ENCODE data around the gene PDE4B. TPM values are rescaled to one million over a fixed set of nuclear protein-coding genes. Genes with fewer than 3 reads are reported as not detected.

The PDE4B gene
- polyA plus RNA-seq, 6 donors from 2014 or later, result 126 to 400 (median 150) TPM

- no peaks in the 10 kb centered on the region for H3K4me1 Mint-ChIP-seq
- peaks cover 9 to 34% (median 24%) of the 10 kb centered on the region in 7 donors for H3K9me3 Mint-ChIP-seq
- no peak overlapping the region for H3K4me3 Mint-ChIP-seq
- DNase-seq (no peak), ATAC-seq (ENCODE audit: low read depth in 2 of 2) (no peak)
- H3K27me3 Mint-ChIP-seq, result peaks cover 0 to 40% (median 4%) of the 10 kb centered on the region in 3 donors
- H3K27ac Mint-ChIP-seq, result no peak overlapping the region
- H3K36me3 Mint-ChIP-seq, result peaks cover 0 to 10% of the 10 kb centered on the region in 2 donors
Observed at GRCh38 chr1:65979136-65980044, 186.7 kb downstream of the PDE4B start.

GRCh38 chr1:65980237-65980636 lies 187.5 kb downstream of the PDE4B start:
- H3K9me3 Mint-ChIP-seq, result peaks cover 2 to 25% (median 16%) of the 10 kb centered on the region in 7 donors
- H3K27ac Mint-ChIP-seq, result no peak overlapping the region
- peaks cover 0 to 2% of the 10 kb centered on the region in 2 donors for H3K36me3 Mint-ChIP-seq
- peaks cover 0 to 40% (median 4%) of the 10 kb centered on the region in 3 donors for H3K27me3 Mint-ChIP-seq
- no peaks in the 10 kb centered on the region for H3K4me1 Mint-ChIP-seq
- no peak overlapping the region for H3K4me3 Mint-ChIP-seq
- no peak for DNase-seq
- no peak for ATAC-seq (ENCODE audit: low read depth in 2 of 2)

DNA sequence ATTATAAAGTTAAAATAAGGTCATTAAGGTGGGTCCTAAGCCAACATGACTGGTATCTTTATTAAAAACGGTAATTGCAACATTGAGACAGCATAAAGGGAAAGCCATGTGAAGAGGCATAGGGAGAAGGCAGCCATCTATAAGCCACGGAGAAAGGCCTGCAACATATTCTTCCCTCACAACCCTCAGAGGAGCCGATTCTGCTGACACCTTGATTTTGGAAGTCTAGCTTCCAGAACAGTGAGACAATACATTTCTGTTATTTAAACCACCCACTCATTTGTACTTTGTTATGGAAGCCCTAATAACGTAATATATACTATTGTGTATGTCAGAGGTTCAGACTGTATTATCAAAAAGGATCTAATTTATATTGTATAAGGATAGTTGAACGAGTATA lies 190.8 kb downstream of the PDE4B start:
- no peaks in the 10 kb centered on the region for H3K9me3 Mint-ChIP-seq
- no peak overlapping the region for H3K27ac Mint-ChIP-seq
- no peak for ATAC-seq (ENCODE audit: low read depth in 2 of 2)
- no peak for DNase-seq
- no peak overlapping the region for H3K4me3 Mint-ChIP-seq
- peaks cover 0 to 40% (median 4%) of the 10 kb centered on the region in 3 donors for H3K27me3 Mint-ChIP-seq
- no peaks in the 10 kb centered on the region for H3K36me3 Mint-ChIP-seq
- H3K4me1 Mint-ChIP-seq, result no peaks in the 10 kb centered on the region

DNA sequence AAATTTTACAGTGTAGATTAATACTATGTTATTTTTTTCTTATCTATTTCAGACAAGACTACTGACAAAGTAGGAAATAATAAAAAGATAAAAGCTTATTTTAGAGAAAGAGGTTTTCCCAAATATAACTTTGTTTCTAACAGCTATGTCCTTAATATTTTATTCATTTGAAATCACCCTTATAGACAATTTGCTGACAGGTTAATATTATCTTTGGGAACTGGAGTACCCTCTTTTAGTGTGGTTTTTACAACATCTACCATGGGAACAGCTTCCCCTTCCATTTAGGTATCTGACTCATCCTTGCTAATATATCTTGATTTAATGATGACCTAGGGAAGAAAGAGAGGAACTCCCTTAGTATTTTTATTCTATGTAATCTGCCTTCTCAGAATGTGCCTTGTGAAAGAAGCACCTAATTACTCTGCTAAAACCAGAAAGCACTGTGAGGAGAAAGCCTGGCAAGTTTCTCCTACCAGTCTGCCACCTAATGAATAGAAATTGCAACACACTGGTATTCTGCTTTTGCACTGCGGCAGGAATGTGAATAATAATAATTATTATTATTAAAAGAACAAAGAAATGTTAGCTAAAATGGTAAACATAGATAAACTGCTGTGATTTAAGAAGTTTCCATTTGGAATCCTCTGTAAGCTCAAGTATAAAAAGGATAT lies 192.8 kb downstream of the PDE4B start:
- H3K4me3 Mint-ChIP-seq, result no peak overlapping the region
- ATAC-seq (ENCODE audit: low read depth in 2 of 2) (no peak), DNase-seq (no peak)
- H3K27me3 Mint-ChIP-seq, result peaks cover 0 to 22% (median 0%) of the 10 kb centered on the region in 3 donors
- H3K4me1 Mint-ChIP-seq, result no peaks in the 10 kb centered on the region
- H3K27ac Mint-ChIP-seq, result no peak overlapping the region
- no peaks in the 10 kb centered on the region for H3K36me3 Mint-ChIP-seq
- no peaks in the 10 kb centered on the region for H3K9me3 Mint-ChIP-seq

GRCh38 chr1:65986146-65986545 lies 193.5 kb downstream of the PDE4B start:
- ATAC-seq (ENCODE audit: low read depth in 2 of 2) (no peak), DNase-seq (no peak)
- H3K4me3 Mint-ChIP-seq, result no peak overlapping the region
- no peaks in the 10 kb centered on the region for H3K36me3 Mint-ChIP-seq
- H3K4me1 Mint-ChIP-seq, result no peaks in the 10 kb centered on the region
- H3K27me3 Mint-ChIP-seq, result peaks cover 0 to 25% (median 0%) of the 10 kb centered on the region in 3 donors
- H3K9me3 Mint-ChIP-seq, result no peaks in the 10 kb centered on the region
- H3K27ac Mint-ChIP-seq, result no peak overlapping the region

- DNase-seq (no peak), ATAC-seq (ENCODE audit: low read depth in 2 of 2) (no peak)
- Mint-ChIP-seq H3K27ac (no peak overlapping the region), H3K9me3 (no peaks in the 10 kb centered on the region), H3K4me1 (no peaks in the 10 kb centered on the region), H3K27me3 (peaks cover 0 to 11% (median 0%) of the 10 kb centered on the region in 3 donors), H3K4me3 (no peak overlapping the region), H3K36me3 (no peaks in the 10 kb centered on the region)
Observed at GRCh38 chr1:65990161-65990560, 197.5 kb downstream of the PDE4B start.

DNA sequence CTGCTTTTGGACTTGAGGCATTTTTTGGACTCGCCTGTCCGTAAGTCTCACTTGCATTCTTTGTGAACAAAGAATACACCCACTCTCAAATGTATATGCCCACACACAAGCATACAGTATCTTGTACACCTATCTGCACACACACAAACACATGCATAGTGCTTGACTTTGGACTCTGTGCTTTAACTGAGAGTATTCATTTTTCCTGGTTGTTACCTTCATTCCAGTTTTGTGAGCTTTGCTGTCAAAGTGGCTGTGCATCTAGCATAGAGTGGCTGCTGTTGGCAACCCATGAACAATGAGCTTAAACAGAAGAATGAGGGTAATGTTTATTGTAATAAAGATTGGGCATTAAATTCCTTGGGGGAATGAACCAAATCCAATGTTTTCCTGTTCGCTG lies 199.0 kb downstream of the PDE4B start:
- Mint-ChIP-seq H3K27me3 (peaks cover 0 to 11% (median 0%) of the 10 kb centered on the region in 3 donors), H3K36me3 (no peaks in the 10 kb centered on the region), H3K9me3 (no peaks in the 10 kb centered on the region), H3K4me3 (no peak overlapping the region), H3K4me1 (no peaks in the 10 kb centered on the region), H3K27ac (no peak overlapping the region)
- DNase-seq, result no peak
- ATAC-seq (ENCODE audit: low read depth in 2 of 2), result no peak

DNA sequence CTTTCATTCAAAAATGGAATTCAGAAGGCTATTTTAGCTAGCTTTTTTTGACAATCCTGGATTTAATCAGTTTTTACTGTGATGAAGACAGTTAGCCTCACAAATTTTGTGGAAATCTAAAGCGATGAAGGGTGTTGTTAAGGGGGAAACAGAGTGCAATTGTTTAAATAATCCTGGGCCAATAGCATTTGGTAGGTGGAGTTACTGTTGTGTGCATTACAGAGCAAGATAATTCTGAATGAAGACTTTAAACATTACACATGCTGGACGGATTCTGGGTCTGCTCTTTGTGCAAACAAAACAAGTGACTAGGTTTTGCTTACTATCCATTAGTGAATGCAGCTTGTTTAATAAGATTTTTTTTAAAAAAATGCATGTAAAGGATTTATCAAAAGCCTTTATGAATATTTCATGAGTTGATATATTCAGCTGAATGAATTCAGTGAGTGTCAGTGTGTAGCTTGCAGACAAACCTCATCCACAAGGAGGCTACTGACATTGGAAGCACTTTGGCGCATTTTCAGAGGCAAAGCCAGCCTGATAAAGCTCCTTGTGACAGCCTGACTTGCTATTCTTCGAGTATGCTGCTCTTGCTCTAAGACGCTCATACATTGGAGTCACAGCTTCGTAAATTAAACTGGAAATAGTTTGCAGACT lies 199.6 kb downstream of the PDE4B start:
- Mint-ChIP-seq H3K4me1 (no peaks in the 10 kb centered on the region), H3K9me3 (no peaks in the 10 kb centered on the region), H3K27me3 (peaks cover 0 to 12% (median 0%) of the 10 kb centered on the region in 3 donors), H3K27ac (no peak overlapping the region), H3K36me3 (no peaks in the 10 kb centered on the region), H3K4me3 (no peak overlapping the region)
- ATAC-seq (ENCODE audit: low read depth in 2 of 2), result no peak
- DNase-seq, result no peak

DNA sequence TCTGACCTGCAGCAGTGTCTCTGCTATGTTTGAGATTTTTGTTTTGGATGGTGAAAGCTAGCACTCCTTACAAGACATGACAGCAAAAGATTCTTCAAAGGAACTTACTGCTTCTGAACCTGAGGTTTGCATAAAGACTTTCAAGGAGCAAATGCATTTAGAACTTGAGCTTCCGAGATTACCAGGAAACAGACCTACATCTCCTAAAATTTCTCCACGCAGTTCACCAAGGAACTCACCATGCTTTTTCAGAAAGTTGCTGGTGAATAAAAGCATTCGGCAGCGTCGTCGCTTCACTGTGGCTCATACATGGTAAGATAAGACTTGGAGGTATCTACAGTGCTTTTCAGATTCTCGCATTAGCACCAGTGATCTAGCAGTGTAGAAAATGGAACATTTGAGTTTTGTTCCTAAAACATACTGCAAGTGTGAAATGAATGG lies 200.2 kb downstream of the PDE4B start:
- DNase-seq, result no peak
- no peak for ATAC-seq (ENCODE audit: low read depth in 2 of 2)

DNA sequence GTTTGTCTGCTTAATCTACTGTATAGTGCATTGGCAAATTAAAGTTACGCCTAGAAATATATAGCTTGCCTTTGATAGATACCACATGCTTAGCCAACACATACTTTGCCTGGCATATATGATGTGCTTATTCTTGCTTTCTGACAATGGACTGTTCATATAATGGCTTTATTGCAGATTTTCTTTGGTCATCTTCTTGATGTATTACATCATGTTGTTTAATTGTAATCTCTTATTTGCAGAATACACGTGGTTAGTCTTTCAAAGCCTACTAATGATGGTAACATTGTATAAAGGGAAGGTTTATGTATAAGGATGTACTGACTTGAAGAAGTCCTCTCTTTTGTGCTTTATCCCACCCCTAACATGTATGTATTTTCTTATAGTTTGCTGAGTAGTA lies 201.5 kb downstream of the PDE4B start:
- ATAC-seq (ENCODE audit: low read depth in 2 of 2) (no peak), DNase-seq (no peak)
- Mint-ChIP-seq H3K36me3 (no peaks in the 10 kb centered on the region), H3K27me3 (peaks cover 0 to 28% (median 0%) of the 10 kb centered on the region in 3 donors), H3K9me3 (no peaks in the 10 kb centered on the region), H3K4me3 (no peak overlapping the region), H3K27ac (no peak overlapping the region), H3K4me1 (no peaks in the 10 kb centered on the region)

More for the DNA sequence above, 200.2 kb downstream of the PDE4B start:
- Mint-ChIP-seq H3K4me3 (no peak overlapping the region), H3K27me3 (peaks cover 0 to 17% (median 0%) of the 10 kb centered on the region in 3 donors), H3K9me3 (no peaks in the 10 kb centered on the region), H3K27ac (no peak overlapping the region), H3K36me3 (no peaks in the 10 kb centered on the region), H3K4me1 (no peaks in the 10 kb centered on the region)

GRCh38 chr1:65995336-65995735 lies 202.6 kb downstream of the PDE4B start:
- no peak for ATAC-seq (ENCODE audit: low read depth in 2 of 2)
- Mint-ChIP-seq H3K4me3 (no peak overlapping the region), H3K27me3 (peaks cover 0 to 32% (median under 1%) of the 10 kb centered on the region in 3 donors), H3K4me1 (no peaks in the 10 kb centered on the region), H3K36me3 (no peaks in the 10 kb centered on the region), H3K27ac (no peak overlapping the region), H3K9me3 (no peaks in the 10 kb centered on the region)
- DNase-seq, result no peak

- no peak overlapping the region for H3K27ac Mint-ChIP-seq
- ATAC-seq (ENCODE audit: low read depth in 2 of 2) (no peak), DNase-seq (no peak)
- H3K27me3 Mint-ChIP-seq, result peaks cover 0 to 36% (median 6%) of the 10 kb centered on the region in 3 donors
- no peaks in the 10 kb centered on the region for H3K36me3 Mint-ChIP-seq
- H3K9me3 Mint-ChIP-seq, result no peaks in the 10 kb centered on the region
- H3K4me1 Mint-ChIP-seq, result no peaks in the 10 kb centered on the region
- no peak overlapping the region for H3K4me3 Mint-ChIP-seq
Observed at GRCh38 chr1:65995928-65996327, 203.2 kb downstream of the PDE4B start.

DNA sequence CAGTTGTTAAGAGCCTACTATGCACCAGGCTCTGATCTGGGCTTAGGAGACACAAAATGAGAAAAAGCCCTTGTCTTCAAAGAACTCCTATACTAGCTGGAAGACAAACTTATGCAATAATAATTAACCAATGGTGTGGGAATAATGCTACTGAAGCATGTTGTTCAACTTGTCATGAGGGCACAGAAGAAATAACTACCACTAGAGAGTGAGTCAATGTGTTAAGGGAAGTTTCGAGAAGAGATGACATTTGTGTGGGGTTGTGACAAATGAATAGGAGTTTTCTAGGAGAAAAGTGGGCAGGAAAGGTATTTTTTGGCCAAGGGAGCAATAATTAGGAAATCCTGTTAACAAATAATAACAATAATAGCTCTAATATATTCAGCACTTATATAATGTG lies 205.0 kb downstream of the PDE4B start:
- Mint-ChIP-seq H3K4me1 (no peaks in the 10 kb centered on the region), H3K9me3 (no peaks in the 10 kb centered on the region), H3K36me3 (no peaks in the 10 kb centered on the region), H3K4me3 (no peak overlapping the region), H3K27ac (no peak overlapping the region), H3K27me3 (peaks cover 0 to 28% (median 6%) of the 10 kb centered on the region in 3 donors)
- ATAC-seq (ENCODE audit: low read depth in 2 of 2), result no peak
- DNase-seq, result no peak

All from naive B cell (primary cell).